ENCODE results near the gene ANKRD24. TPM values are rescaled to one million over a fixed set of nuclear protein-coding genes. Genes with fewer than 3 reads are reported as not detected.

The ANKRD24 gene
- total RNA-seq, 1 donor from 2014 or later = 1.1 TPM

GRCh38 chr19:4171676-4172075 is 10.8 kb upstream of the ANKRD24 start:
- Mint-ChIP-seq H3K27ac (no peak overlapping the region), H3K9me3 (no peaks in the 10 kb centered on the region), H3K4me1 (ENCODE audit: unreplicated experiment) (no peaks in the 10 kb centered on the region), H3K36me3 (no peaks in the 10 kb centered on the region), H3K4me3 (no peak overlapping the region), H3K27me3 (peaks cover 32% of the 10 kb centered on the region)
- TF ChIP-seq CTCF (conservative IDR thresholded peaks at IDR 0.05) = no peak
- no peak for DNase-seq (ENCODE audit: extremely low spot score, unreplicated experiment)

GRCh38 chr19:4172861-4173473 is 9.5 kb upstream of the ANKRD24 start:
- Mint-ChIP-seq H3K27ac (no peak overlapping the region), H3K4me1 (ENCODE audit: unreplicated experiment) (no peaks in the 10 kb centered on the region), H3K4me3 (no peak overlapping the region), H3K36me3 (no peaks in the 10 kb centered on the region), H3K9me3 (no peaks in the 10 kb centered on the region), H3K27me3 (peaks cover 29% of the 10 kb centered on the region)
- DNase-seq (ENCODE audit: extremely low spot score, unreplicated experiment) = peak; percentile 83
- no peak for TF ChIP-seq CTCF (conservative IDR thresholded peaks at IDR 0.05)

- Mint-ChIP-seq H3K4me1 (ENCODE audit: unreplicated experiment) (no peaks in the 10 kb centered on the region), H3K27me3 (peaks cover 23% of the 10 kb centered on the region), H3K4me3 (no peak overlapping the region), H3K36me3 (no peaks in the 10 kb centered on the region), H3K9me3 (no peaks in the 10 kb centered on the region), H3K27ac (no peak overlapping the region)
- TF ChIP-seq CTCF (conservative IDR thresholded peaks at IDR 0.05) = no peak
- DNase-seq (ENCODE audit: extremely low spot score, unreplicated experiment) = no peak
These were observed 8.8 kb upstream of the ANKRD24 start for GRCh38 chr19:4173479-4174212.

- TF ChIP-seq CTCF (conservative IDR thresholded peaks at IDR 0.05) = no peak
- DNase-seq (ENCODE audit: extremely low spot score, unreplicated experiment) = no peak
- H3K4me3 Mint-ChIP-seq = no peak overlapping the region
- no peaks in the 10 kb centered on the region for H3K4me1 Mint-ChIP-seq (ENCODE audit: unreplicated experiment)
- peaks cover 18% of the 10 kb centered on the region for H3K27me3 Mint-ChIP-seq
- H3K9me3 Mint-ChIP-seq = no peaks in the 10 kb centered on the region
- no peak overlapping the region for H3K27ac Mint-ChIP-seq
- no peaks in the 10 kb centered on the region for H3K36me3 Mint-ChIP-seq
These were observed 8.1 kb upstream of the ANKRD24 start for GRCh38 chr19:4174213-4174894.

GRCh38 chr19:4174895-4175668 is 7.4 kb upstream of the ANKRD24 start:
- no peaks in the 10 kb centered on the region for H3K9me3 Mint-ChIP-seq
- H3K4me1 Mint-ChIP-seq (ENCODE audit: unreplicated experiment) = no peaks in the 10 kb centered on the region
- H3K36me3 Mint-ChIP-seq = no peaks in the 10 kb centered on the region
- TF ChIP-seq CTCF (conservative IDR thresholded peaks at IDR 0.05) = no peak
- H3K27ac Mint-ChIP-seq = no peak overlapping the region
- peaks cover 15% of the 10 kb centered on the region for H3K27me3 Mint-ChIP-seq
- no peak for DNase-seq (ENCODE audit: extremely low spot score, unreplicated experiment)
- H3K4me3 Mint-ChIP-seq = no peak overlapping the region

Measured in type B pancreatic cell (in vitro differentiated cells).